ENCODE data around the gene B3GALNT2.
"Not testable (repeated sequence)": the region's sequence is repeated elsewhere in the genome, so short reads cannot be mapped to it uniquely, and the experiment has no call there.

B3GALNT2 gene

GRCh38 chr1:235503403-235504121, 690 bp downstream of the B3GALNT2 start:
- no peak for DNase-seq

GRCh38 chr1:235502601-235503402, 1.4 kb downstream of the B3GALNT2 start:
- DNase-seq: no peak

DNA sequence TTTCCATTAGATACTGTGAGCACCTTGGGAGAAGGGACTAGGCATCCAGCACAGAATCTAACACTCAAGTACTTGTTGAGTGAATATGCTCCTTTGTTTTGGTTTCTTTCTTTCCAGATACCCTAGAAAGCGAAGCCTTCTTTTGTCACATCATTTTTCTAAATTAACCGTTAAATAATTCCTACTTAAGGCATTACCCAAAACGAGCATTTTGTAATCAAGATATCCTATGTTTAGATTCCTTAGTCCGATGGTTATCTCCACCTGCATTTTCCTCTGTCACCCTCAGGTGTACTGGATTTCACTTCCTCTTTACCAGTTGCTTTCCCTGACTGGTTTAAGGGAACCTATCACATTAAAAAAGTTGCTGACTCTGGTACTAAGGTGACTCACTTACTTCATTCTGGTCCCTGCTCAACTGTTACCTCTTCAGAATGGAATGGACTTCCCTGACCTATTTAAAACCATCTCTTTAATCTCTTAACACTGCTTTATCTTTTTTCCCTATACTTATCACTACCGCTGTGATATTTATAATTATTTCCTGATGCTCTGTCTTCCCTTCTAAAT, 3.2 kb downstream of the B3GALNT2 start:
- DNase-seq: no peak

- no peak for DNase-seq
Observed at GRCh38 chr1:235495551-235495950, 8.7 kb downstream of the B3GALNT2 start.

- no peak for DNase-seq
Observed at GRCh38 chr1:235495030-235495429, 9.2 kb downstream of the B3GALNT2 start.

DNA sequence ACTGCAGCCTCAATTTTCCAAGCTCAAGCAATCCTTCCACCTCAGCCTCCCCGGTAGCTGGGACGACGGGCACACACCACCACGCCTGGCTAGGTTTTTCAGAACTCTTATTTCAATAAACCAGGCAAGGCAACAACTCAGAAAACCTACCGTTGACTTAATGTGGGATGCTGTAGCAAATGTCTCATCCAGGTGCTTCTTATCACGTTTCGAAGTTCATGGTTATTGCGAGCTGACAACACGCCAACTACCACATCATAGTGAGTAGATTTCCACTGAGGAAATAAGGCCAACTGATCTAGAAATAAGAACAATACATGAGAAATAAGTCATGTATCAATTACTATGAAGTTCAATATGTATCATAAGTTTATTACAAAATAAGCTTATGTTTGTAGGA, 9.7 kb downstream of the B3GALNT2 start:
- DNase-seq: no peak

DNA sequence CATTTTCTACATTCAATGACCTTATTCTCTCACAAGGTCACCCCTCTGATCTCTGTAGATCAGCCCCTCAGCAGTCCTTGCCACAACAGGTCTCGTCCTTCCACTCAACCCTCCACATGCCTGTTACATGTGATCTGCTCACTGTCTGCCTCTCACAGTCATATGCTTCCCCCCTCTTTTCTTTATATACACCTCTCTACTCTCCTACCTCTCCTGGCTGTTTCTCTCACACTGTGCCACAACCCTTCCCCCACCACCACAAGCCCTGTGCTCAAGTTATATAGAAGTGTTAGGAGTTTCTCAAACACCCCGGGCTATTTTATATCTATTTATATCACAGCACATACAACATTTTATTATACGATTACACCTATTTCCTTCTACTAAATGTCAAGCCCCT, 12.6 kb downstream of the B3GALNT2 start:
- no peak for DNase-seq

GRCh38 chr1:235486321-235486720, 17.9 kb downstream of the B3GALNT2 start:
- no peak for DNase-seq

GRCh38 chr1:235485558-235485957, 18.7 kb downstream of the B3GALNT2 start:
- DNase-seq: no peak

DNA sequence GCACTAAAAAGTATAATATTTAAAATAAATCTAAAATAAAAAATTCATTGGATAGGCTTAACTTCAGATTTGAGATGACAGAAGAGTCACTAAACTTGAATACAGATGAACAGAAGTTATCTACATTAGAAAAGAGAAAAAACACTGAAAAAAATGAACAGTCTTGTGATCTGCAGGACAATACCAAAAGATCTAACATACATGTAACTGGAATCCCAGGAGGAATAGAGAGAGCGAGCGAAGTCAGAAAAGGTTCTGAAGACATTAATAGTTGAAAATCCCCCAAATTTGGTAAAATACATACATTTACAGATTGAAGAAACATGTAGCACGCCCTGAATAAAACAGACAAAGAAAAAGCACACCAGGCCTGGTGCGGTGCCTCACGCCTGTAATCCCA, 21.2 kb downstream of the B3GALNT2 start:
- no peak for DNase-seq

DNA sequence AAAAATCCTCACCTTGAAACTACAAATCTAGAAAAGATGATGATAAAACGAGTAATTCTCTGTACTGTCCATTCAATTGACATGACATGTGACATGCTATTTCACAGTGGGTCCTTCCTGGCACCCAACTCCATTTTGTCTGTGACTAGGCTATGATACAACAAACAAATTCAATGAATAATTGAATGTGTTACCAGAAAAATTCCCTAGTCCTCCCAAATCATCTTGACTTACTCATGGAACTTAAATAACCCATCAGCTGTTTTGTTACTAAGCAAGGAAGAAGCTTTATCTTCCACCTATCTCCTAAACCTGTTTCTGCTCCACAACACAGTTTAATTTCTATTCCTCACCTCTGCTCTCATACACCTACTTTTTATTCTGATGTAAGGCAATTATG, 30.4 kb downstream of the B3GALNT2 start:
- no peak for DNase-seq

GRCh38 chr1:235470741-235471439, 33.4 kb downstream of the B3GALNT2 start:
- DNase-seq: no peak

DNA sequence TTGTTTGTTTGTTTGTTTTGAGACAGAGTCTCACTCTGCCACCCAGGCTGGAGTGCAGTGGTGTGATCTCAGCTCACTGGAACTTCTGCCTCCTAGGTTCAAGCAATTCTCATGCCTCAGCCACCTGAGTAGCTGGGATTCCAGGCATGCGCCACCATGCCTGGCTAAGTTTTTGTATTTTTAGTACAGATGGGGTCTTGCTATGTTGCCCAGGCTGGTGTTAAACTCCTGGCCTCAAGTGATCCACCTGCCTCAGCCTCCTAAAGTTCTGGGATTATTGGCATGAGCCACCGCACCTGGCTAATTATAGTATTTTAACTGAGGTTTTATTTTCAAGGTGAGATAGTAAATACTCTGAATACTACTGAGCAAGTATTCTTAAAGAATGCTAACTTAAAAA, 34.4 kb downstream of the B3GALNT2 start:
- not testable (repeated sequence) for DNase-seq

- DNase-seq: no peak
Observed at GRCh38 chr1:235468970-235469369, 35.3 kb downstream of the B3GALNT2 start.

DNA sequence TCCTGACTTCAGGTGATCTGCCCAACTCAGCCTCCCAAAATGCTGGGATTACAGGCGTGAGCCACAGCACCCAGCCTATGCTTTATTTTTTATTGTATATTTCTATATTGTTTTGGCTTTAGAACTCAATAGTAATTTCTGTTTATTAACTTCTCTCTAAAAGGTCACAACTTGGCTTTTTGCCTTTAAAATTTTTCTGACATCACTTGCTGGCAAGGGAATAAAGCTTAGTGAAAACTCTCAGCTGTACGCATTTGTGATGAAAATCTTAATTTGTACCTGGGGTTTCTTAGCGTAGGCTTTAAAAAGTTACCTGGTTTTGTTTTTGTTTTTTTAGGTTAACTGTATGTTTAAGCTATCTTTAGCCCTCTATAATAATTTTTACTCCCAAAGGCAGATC, 36.2 kb downstream of the B3GALNT2 start:
- DNase-seq: no peak

DNA sequence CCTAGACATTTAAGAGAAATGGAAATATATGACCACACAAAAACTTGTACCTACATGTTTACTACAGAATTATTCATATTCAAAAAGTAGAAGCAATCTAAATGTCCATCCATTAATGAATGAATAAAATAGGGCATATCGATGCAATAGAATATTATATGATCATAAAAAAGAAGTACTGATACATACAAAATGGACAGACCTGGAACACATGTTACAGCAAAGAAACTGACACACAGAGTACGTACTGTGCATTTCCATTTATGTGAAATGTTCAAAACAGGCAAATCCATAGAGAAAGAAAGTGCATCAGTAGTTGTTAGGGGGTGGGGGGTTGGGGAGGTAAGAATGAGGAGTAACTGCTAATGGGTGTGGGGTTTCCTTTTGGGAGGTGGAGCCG, 39.2 kb downstream of the B3GALNT2 start:
- no peak for DNase-seq

GRCh38 chr1:235462832-235463231, 41.4 kb downstream of the B3GALNT2 start:
- not testable (repeated sequence) for DNase-seq

DNA sequence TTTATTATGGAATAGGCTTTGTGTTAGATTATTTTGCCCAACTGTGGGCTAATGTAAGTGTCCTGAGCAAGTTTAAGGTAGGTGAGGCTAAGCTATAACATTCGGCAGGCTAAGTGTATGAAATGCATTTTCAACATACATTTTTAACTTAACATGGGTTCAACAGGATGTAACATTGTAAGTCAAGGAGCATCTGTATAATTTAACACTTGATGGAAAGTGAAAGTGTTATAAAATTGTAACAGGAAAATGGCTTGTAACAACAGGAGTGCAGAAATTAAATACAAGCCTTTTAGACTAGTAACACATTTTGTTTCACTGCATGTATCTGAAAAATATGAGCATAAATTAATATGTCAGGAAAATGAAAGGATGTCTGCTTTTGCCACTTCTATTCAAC, 42.3 kb downstream of the B3GALNT2 start:
- no peak for DNase-seq

- no peak for DNase-seq
Observed at GRCh38 chr1:235460770-235461169, 43.5 kb downstream of the B3GALNT2 start.

DNA sequence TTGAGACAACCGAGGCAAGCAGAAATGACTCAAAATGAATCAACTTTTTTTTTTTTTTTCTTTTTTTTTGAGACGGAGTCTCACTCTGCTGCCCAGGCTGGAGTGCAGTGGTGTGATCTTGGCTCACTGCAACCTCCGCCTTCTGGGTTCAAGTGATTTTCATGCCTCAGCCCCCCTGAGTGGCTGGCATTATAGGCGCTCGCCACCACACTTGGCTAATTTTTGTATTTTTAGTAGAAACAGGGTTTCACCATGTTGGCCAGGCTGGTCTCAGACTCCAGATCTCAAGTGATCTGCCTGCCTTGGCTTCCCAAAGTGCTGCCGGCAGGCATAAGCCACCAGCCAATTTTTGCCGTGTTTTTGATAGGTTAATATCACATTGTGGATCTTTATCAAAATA, 46.4 kb downstream of the B3GALNT2 start:
- DNase-seq: not testable (repeated sequence)

GRCh38 chr1:235455823-235456222, 48.4 kb downstream of the B3GALNT2 start:
- peak; percentile 22 for DNase-seq

- no peak for DNase-seq
Observed at GRCh38 chr1:235455097-235455496, 49.2 kb downstream of the B3GALNT2 start.

GRCh38 chr1:235454021-235454420, 50.2 kb downstream of the B3GALNT2 start:
- no peak for DNase-seq
